ENCODE results near the gene ANKIB1.

DNA sequence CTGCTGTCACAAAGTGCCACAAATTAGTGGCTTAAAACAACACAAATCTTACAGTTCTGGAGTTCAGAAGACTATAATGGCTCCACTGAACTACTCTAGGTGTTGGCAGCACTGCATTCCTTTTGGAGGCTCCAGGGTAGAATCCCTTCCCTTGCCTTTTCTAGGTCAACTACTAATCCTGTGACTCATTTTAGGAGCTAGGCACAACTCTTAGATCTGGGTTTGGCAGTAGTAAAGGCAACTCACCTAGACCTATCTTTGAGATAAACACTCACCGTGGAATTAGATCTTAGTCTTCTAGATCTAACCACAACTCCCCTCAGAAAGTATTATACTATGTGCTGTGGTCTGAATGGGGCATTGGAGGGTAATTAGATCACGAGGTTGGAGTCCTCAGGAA lies 60.4 kb downstream of the ANKIB1 start:
- TF ChIP-seq, protein P1, sequence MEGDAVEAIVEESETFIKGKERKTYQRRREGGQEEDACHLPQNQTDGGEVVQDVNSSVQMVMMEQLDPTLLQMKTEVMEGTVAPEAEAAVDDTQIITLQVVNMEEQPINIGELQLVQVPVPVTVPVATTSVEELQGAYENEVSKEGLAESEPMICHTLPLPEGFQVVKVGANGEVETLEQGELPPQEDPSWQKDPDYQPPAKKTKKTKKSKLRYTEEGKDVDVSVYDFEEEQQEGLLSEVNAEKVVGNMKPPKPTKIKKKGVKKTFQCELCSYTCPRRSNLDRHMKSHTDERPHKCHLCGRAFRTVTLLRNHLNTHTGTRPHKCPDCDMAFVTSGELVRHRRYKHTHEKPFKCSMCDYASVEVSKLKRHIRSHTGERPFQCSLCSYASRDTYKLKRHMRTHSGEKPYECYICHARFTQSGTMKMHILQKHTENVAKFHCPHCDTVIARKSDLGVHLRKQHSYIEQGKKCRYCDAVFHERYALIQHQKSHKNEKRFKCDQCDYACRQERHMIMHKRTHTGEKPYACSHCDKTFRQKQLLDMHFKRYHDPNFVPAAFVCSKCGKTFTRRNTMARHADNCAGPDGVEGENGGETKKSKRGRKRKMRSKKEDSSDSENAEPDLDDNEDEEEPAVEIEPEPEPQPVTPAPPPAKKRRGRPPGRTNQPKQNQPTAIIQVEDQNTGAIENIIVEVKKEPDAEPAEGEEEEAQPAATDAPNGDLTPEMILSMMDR (IDR thresholded peaks at IDR 0.05 in 2 of 3, conservative IDR thresholded peaks at IDR 0.05 in 1 of 3; ENCODE audit: insufficient read depth in 2 of 3, low read depth in 1 of 3, low read length in 3 of 3), result no peak
- TF ChIP-seq ZNF766 (CRISPR knock-in tag; conservative IDR thresholded peaks at IDR 0.05), result no peak
- TF ChIP-seq CEBPG (CRISPR knock-in tag; IDR thresholded peaks at IDR 0.05), result no peak
- TF ChIP-seq CEBPG (tag; conservative IDR thresholded peaks at IDR 0.05 in 1 of 2, IDR thresholded peaks at IDR 0.05 in 1 of 2), result no peak
- TF ChIP-seq IFI16 (CRISPR knock-in tag; IDR thresholded peaks at IDR 0.05), result no peak
- TF ChIP-seq ZFX (CRISPR knock-in tag; IDR thresholded peaks at IDR 0.05), result no peak
- no peak for TF ChIP-seq RFX5 (IDR thresholded peaks at IDR 0.05; ENCODE audit: low read depth, low read length)

Data from K562 (cell line).